Loucy (cell line): ENCODE results near the gene IGSF23.

Source experiments
- EZH2phosphoT487 ChIP-seq: fragments of 200-600 bp; IDR thresholded peaks from 2 replicates; pipeline ENCODE4 v1.6.1; 2018; ENCODE audit warnings: antibody characterized with exemption, mild to moderate bottlenecking, moderate library complexity, borderline replicate concordance
- TF ChIP-seq, protein P1 (sequence below): fragments of 200-600 bp; sonication (generic); conservative IDR thresholded peaks from 2 replicates; pipeline ENCODE4 v1.5.1; 2014; ENCODE audit warnings: mild to moderate bottlenecking, antibody characterized with exemption, low read length

DNA sequence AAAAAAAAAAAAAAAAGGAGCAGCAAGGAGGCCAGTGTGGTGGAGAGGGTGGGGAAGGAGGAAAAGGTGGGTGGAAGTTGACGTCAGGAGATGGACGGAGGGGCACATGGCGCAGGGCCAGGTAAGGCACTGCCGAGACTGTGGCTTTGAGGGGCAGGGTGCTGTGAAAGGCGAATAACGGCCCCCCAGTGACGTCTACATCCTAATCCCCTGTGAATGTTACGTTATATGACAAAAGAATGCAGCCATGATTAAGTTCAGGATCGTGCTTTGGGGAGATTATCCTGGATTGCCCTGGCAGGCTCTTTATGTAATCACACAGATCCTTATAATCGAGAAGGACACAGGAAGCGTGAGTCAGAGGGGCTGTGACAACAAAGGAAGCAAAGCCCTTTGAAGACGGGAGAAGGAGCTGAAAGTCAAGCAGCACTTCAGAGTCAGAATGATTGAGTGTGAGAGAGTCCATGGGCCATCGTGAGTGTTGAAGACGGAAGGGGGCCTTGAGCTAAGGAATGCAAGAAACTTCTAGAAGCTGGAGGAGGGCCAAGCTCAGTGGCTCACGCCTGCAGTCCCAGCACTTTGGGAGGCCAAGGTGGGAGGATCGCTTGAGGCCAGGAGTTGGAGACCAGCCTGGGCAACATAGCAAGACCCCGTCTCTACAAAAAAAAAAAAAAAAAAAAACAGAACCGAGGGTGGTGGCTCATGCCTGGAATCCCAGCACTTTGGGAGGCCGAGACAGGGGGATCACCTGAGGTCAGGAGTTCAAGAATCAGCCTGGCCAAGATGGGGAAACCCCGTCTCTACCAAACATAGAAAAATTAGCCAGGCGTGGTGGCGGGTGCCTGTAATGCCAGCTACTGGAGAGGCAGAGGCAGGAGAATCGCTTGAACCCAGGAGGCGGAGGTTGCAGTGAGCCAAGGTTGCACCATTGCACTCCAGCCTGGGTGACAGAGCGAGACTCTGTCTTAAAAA, 71.8 kb downstream of the IGSF23 start:
- TF ChIP-seq, protein P1, sequence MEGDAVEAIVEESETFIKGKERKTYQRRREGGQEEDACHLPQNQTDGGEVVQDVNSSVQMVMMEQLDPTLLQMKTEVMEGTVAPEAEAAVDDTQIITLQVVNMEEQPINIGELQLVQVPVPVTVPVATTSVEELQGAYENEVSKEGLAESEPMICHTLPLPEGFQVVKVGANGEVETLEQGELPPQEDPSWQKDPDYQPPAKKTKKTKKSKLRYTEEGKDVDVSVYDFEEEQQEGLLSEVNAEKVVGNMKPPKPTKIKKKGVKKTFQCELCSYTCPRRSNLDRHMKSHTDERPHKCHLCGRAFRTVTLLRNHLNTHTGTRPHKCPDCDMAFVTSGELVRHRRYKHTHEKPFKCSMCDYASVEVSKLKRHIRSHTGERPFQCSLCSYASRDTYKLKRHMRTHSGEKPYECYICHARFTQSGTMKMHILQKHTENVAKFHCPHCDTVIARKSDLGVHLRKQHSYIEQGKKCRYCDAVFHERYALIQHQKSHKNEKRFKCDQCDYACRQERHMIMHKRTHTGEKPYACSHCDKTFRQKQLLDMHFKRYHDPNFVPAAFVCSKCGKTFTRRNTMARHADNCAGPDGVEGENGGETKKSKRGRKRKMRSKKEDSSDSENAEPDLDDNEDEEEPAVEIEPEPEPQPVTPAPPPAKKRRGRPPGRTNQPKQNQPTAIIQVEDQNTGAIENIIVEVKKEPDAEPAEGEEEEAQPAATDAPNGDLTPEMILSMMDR, result no peak
- TF ChIP-seq EZH2phosphoT487, result no peak
